Keratinocyte (primary cell): Measurements from ENCODE around the gene FAIM2. TPM values are rescaled to one million over a fixed set of nuclear protein-coding genes. Genes with fewer than 3 reads are reported as not detected.
A peak's percentile ranks its signal among the peaks of the same experiment; 100 is the strongest.

Experiments
- DNase-seq: peaks from one replicate; pipeline ENCODE4 v3.0.0-alpha.2; 2011; ENCODE audit warnings: low read depth, missing footprints, low spot score
- FAIRE-seq: peaks from 2 replicates; lab custom pipeline; 2011; peaks lifted over from hg19 to GRCh38; lab: Jason Lieb, UNC
- H2AFZ ChIP-seq: 2 replicates; pipeline ENCODE4 v1.6.0; 2012; ENCODE audit warnings: low read length, control low read depth, inconsistent platforms; ENCODE audit not compliant: control insufficient read depth
- H3K27ac ChIP-seq: 2 replicates; pipeline ENCODE4 v1.5.1; 2011; ENCODE audit warnings: low read length; ENCODE audit not compliant: control insufficient read depth, insufficient read depth
- H3K27me3 ChIP-seq: 3 replicates; pipeline ENCODE4 v1.6.0; 2011; ENCODE audit warnings: low read length; ENCODE audit not compliant: control insufficient read depth, insufficient read depth; ENCODE audit errors: extremely low read depth
- H3K36me3 ChIP-seq, 2 experiments: 2 replicates in 1 of 2; 3 replicates in 1 of 2; pipeline ENCODE4 v1.5.1; 2011; ENCODE audit warnings: low read length in 2 of 2, mild to moderate bottlenecking in 1 of 2; ENCODE audit not compliant: control insufficient read depth in 2 of 2, insufficient read depth in 2 of 2; ENCODE audit errors: extremely low read depth in 1 of 2
- H3K4me1 ChIP-seq: 3 replicates; pipeline ENCODE4 v1.5.1; 2011; ENCODE audit warnings: low read length; ENCODE audit not compliant: control insufficient read depth, insufficient read depth; ENCODE audit errors: extremely low read depth
- H3K4me2 ChIP-seq: 3 replicates; pipeline ENCODE4 v1.6.0; 2011; ENCODE audit warnings: low read depth, low read length; ENCODE audit not compliant: control insufficient read depth, insufficient read depth; ENCODE audit errors: extremely low read depth
- H3K4me3 ChIP-seq, 3 experiments: fragments of 200-600 bp in 1 of 3; sonication (generic) in 1 of 3; 2 replicates in 2 of 3; 3 replicates in 1 of 3; pipeline ENCODE4 v1.5.1; 2011 to 2016; ENCODE audit warnings: low read length in 3 of 3, mild to moderate bottlenecking in 3 of 3, control low read depth in 2 of 3, inconsistent platforms in 1 of 3, low read depth in 1 of 3, mixed read lengths in 1 of 3, mixed run types in 1 of 3, moderate library complexity in 1 of 3; ENCODE audit not compliant: control insufficient read depth in 2 of 3, insufficient read depth in 2 of 3; ENCODE audit errors: extremely low read depth in 1 of 3
- H3K79me2 ChIP-seq: 2 replicates; pipeline ENCODE4 v1.6.0; 2012; ENCODE audit warnings: low read length; ENCODE audit not compliant: control insufficient read depth, insufficient read depth
- H3K9ac ChIP-seq: 3 replicates; pipeline ENCODE4 v1.6.0; 2011; ENCODE audit warnings: low read length; ENCODE audit not compliant: control insufficient read depth, insufficient read depth; ENCODE audit errors: extremely low read depth
- H3K9me1 ChIP-seq: 3 replicates; pipeline ENCODE4 v1.6.0; 2011; ENCODE audit warnings: low read length; ENCODE audit not compliant: control insufficient read depth, insufficient read depth; ENCODE audit errors: extremely low read depth
- H3K9me3 ChIP-seq: 2 replicates; pipeline ENCODE4 v1.5.1; 2012; ENCODE audit warnings: low read depth, low read length; ENCODE audit not compliant: control insufficient read depth
- H4K20me1 ChIP-seq: 3 replicates; pipeline ENCODE4 v1.6.0; 2011; ENCODE audit warnings: low read length; ENCODE audit not compliant: control insufficient read depth, insufficient read depth; ENCODE audit errors: extremely low read depth
- CTCF ChIP-seq, 3 experiments: IDR thresholded peaks in 1 of 3; conservative IDR thresholded peaks in 1 of 3; optimal IDR thresholded peaks in 1 of 3; 2 replicates in 2 of 3; 3 replicates in 1 of 3; pipeline versions ENCODE3 to v1.5.1; 2011; ENCODE audit warnings: low read length in 3 of 3, mild to moderate bottlenecking in 3 of 3, moderate library complexity in 2 of 3, control low read depth in 1 of 3, inconsistent platforms in 1 of 3; ENCODE audit not compliant: insufficient read depth in 2 of 3; ENCODE audit errors: extremely low read depth in 1 of 3
- EZH2 ChIP-seq: IDR thresholded peaks from one replicate; pipeline ENCODE4 v1.6.1; 2012; ENCODE audit warnings: inconsistent platforms, mild to moderate bottlenecking, low read length, moderate library complexity
- dilution Hi-C: fragments of 300-500 bp; cut with MboI; formaldehyde crosslinking; loops from one replicate; pipeline ENCODE4 v1.7.0; 2020; ENCODE audit warnings: low sequenced_read_pairs; ENCODE audit not compliant: extremely low pct_ligation_motif_present
- polyA plus RNA-seq, 5 experiments: library from polyadenylated mRNA; depleted of rRNA in 3 of 5; stranded (reverse) in 3 of 5; stranded (forward) in 1 of 5; unstranded in 1 of 5; fragments of >200 nt; gene quantifications; 1 replicate in 1 of 5; 2 replicates in 3 of 5; 3 replicates in 1 of 5; pipeline versions ENCODE4 v1.2.1 to v1.2.3, GENCODE V29; 2011 to 2012; ENCODE audit warnings: missing spikeins in 2 of 5, low read depth in 1 of 5, low replicate concordance in 1 of 5

The FAIM2 gene
- polyA plus RNA-seq, 1 donor (not counting 4 experiments of a cell fraction or from before 2014, with no cell fraction given): not detected

- peak overlapping the region; percentile 85 to 93 (median 85) for H3K4me3 ChIP-seq
- TF ChIP-seq EZH2 (no peak), CTCF (optimal IDR thresholded peaks at IDR 0.05 in 1 of 3, IDR thresholded peaks at IDR 0.05 in 1 of 3, conservative IDR thresholded peaks at IDR 0.05 in 1 of 3; ENCODE audit: extremely low read depth in 1 of 3, insufficient read depth in 2 of 3, low read length in 3 of 3) (no peak)
- FAIRE-seq: no peak
- peaks cover 11% of the 10 kb centered on the region for H3K9me1 ChIP-seq
- no peak overlapping the region for H2AFZ ChIP-seq
- no peak for DNase-seq
- H3K4me2 ChIP-seq: peak overlapping the region; percentile 99
- H3K79me2 ChIP-seq: peaks cover 41% of the 10 kb centered on the region
- H3K27me3 ChIP-seq: no peaks in the 10 kb centered on the region
- peak overlapping the region; percentile 83 for H3K9ac ChIP-seq
- H3K27ac ChIP-seq: peak overlapping the region; percentile 25
- dilution Hi-C loops: no loop called here
- H3K9me3 ChIP-seq: no peaks in the 10 kb centered on the region
- H3K36me3 ChIP-seq: peaks cover under 1 to 6% of the 10 kb centered on the region in 2 experiments
- H3K4me1 ChIP-seq: peaks cover 38% of the 10 kb centered on the region
- peaks cover 14% of the 10 kb centered on the region for H4K20me1 ChIP-seq
Observed at GRCh38 chr12:49827051-49827400, 76.7 kb downstream of the FAIM2 start.

- Histone ChIP-seq H3K36me3 (peaks cover 1 to 6% of the 10 kb centered on the region in 2 experiments), H2AFZ (no peak overlapping the region), H3K27me3 (no peaks in the 10 kb centered on the region), H3K79me2 (peaks cover 44% of the 10 kb centered on the region), H3K4me2 (peak overlapping the region; percentile 99), H3K4me3 (no peak overlapping the region), H3K9me3 (no peaks in the 10 kb centered on the region), H4K20me1 (peaks cover 14% of the 10 kb centered on the region), H3K4me1 (peaks cover 38% of the 10 kb centered on the region), H3K9me1 (peaks cover 11% of the 10 kb centered on the region), H3K27ac (peak overlapping the region; percentile 27), H3K9ac (no peak overlapping the region)
- TF ChIP-seq CTCF (optimal IDR thresholded peaks at IDR 0.05 in 1 of 3, IDR thresholded peaks at IDR 0.05 in 1 of 3, conservative IDR thresholded peaks at IDR 0.05 in 1 of 3; ENCODE audit: extremely low read depth in 1 of 3, insufficient read depth in 2 of 3, low read length in 3 of 3) (no peak), EZH2 (no peak)
- dilution Hi-C loops: no loop called here
- FAIRE-seq: peak; percentile 75
- no peak for DNase-seq
Observed at GRCh38 chr12:49825971-49826421, 77.7 kb downstream of the FAIM2 start.
